Fibroblast of lung (primary cell): ENCODE measurements around the gene ITGA7.

Experiments
- EZH2 ChIP-seq: IDR thresholded peaks from 2 replicates; pipeline ENCODE4 v1.5.1; 2012; ENCODE audit warnings: low read length, control low read depth, mild to moderate bottlenecking; ENCODE audit errors: missing control alignments
- TF ChIP-seq, protein P1 (sequence below), 2 donors: IDR thresholded peaks in 1 of 2; conservative IDR thresholded peaks in 1 of 2; 1 replicate in 1 of 2; 2 replicates in 1 of 2; pipeline ENCODE4 v1.5.1; 2011 to 2012; ENCODE audit warnings: low read length in 2 of 2, control low read depth in 1 of 2, inconsistent platforms in 1 of 2, low read depth in 1 of 2, mild to moderate bottlenecking in 1 of 2

DNA sequence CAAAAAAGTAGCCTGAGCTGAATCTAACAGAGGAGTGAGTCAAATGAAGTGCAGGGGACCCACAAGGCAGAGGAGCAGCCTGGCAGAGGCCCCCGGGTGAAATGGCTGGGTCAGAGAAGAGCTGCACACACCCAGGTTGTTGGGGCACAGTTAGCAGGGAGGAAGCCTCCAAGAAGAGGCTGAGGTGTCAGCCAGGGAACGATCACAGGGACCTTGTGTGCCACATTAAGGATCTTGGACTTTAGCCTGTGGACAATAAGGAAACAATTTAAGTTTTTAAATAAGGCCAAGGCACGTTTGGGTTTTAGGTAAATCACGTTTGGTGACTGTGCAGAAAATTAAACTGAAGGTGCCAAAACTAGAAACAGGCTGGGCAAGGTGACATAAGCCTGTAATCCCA, 36.0 kb downstream of the ITGA7 start:
- TF ChIP-seq, protein P1, sequence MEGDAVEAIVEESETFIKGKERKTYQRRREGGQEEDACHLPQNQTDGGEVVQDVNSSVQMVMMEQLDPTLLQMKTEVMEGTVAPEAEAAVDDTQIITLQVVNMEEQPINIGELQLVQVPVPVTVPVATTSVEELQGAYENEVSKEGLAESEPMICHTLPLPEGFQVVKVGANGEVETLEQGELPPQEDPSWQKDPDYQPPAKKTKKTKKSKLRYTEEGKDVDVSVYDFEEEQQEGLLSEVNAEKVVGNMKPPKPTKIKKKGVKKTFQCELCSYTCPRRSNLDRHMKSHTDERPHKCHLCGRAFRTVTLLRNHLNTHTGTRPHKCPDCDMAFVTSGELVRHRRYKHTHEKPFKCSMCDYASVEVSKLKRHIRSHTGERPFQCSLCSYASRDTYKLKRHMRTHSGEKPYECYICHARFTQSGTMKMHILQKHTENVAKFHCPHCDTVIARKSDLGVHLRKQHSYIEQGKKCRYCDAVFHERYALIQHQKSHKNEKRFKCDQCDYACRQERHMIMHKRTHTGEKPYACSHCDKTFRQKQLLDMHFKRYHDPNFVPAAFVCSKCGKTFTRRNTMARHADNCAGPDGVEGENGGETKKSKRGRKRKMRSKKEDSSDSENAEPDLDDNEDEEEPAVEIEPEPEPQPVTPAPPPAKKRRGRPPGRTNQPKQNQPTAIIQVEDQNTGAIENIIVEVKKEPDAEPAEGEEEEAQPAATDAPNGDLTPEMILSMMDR (conservative IDR thresholded peaks at IDR 0.05 in 1 of 2, IDR thresholded peaks at IDR 0.05 in 1 of 2; ENCODE audit: low read depth in 1 of 2, low read length in 2 of 2): no peak
- TF ChIP-seq EZH2: no peak
